DOHH2 (cell line): Measurements from ENCODE around the gene HRCT1.

ENCODE experiments used
- H3F3A ChIP-seq: fragments of 200-600 bp; sonication (generic), shearing (Covaris generic); 2 replicates; pipeline ENCODE4 v1.6.0; 2016; ENCODE audit warnings: antibody characterized with exemption, mild to moderate bottlenecking; ENCODE audit not compliant: control insufficient read depth, insufficient read depth
- H3K27ac ChIP-seq: fragments of 200-600 bp; sonication (generic); 2 replicates; pipeline ENCODE4 v1.5.1; 2014; ENCODE audit warnings: low read depth, mild to moderate bottlenecking, low read length, moderate library complexity
- H3K27me3 ChIP-seq: fragments of 200-600 bp; sonication (generic); 2 replicates; pipeline ENCODE4 v1.6.1; 2014; ENCODE audit warnings: mild to moderate bottlenecking, low read length, mixed read lengths; ENCODE audit not compliant: control insufficient read depth
- H3K36me3 ChIP-seq: fragments of 200-600 bp; sonication (generic); 2 replicates; pipeline ENCODE4 v1.6.1; 2014; ENCODE audit warnings: mild to moderate bottlenecking, low read length, moderate library complexity, mixed read lengths; ENCODE audit not compliant: control insufficient read depth
- H3K4me1 ChIP-seq: fragments of 200-600 bp; sonication (generic); 2 replicates; pipeline ENCODE4 v1.6.1; 2014; ENCODE audit warnings: mild to moderate bottlenecking, low read length, mixed read lengths; ENCODE audit not compliant: control insufficient read depth
- H3K4me2 ChIP-seq: fragments of 200-600 bp; sonication (generic); 2 replicates; pipeline ENCODE4 v1.6.0; 2014; ENCODE audit warnings: mild to moderate bottlenecking, low read length, moderate library complexity
- H3K4me3 ChIP-seq: fragments of 200-600 bp; sonication (generic); 2 replicates; pipeline ENCODE4 v1.5.1; 2014; ENCODE audit warnings: mild to moderate bottlenecking, low read length, mixed read lengths
- H3K79me2 ChIP-seq: fragments of 200-600 bp; sonication (generic); 2 replicates; pipeline ENCODE4 v1.6.1; 2014; ENCODE audit warnings: mild to moderate bottlenecking, low read length, mixed read lengths; ENCODE audit not compliant: control insufficient read depth
- H3K9me2 ChIP-seq: fragments of 200-600 bp; sonication (generic); replicated peaks from 2 replicates; pipeline ENCODE4 v1.6.1; 2014; ENCODE audit warnings: mild to moderate bottlenecking, low read length, mixed read lengths; ENCODE audit not compliant: control insufficient read depth
- H3K9me3 ChIP-seq: fragments of 200-600 bp; sonication (generic); 2 replicates; pipeline ENCODE4 v1.6.1; 2014; ENCODE audit warnings: antibody characterized with exemption, low read length, mixed read lengths; ENCODE audit not compliant: control insufficient read depth, insufficient read depth
- H4K20me1 ChIP-seq: fragments of 200-600 bp; sonication (generic); 2 replicates; pipeline ENCODE4 v1.6.0; 2014; ENCODE audit warnings: low read depth, mild to moderate bottlenecking, antibody characterized with exemption, low read length, moderate library complexity; ENCODE audit not compliant: control insufficient read depth, insufficient read depth
- CTCF ChIP-seq: fragments of 200-600 bp; sonication (generic); IDR thresholded peaks from one replicate; pipeline ENCODE4 v1.5.1; 2014; ENCODE audit warnings: antibody characterized with exemption, mild to moderate bottlenecking, low read depth, low read length; ENCODE audit not compliant: poor library complexity, severe bottlenecking
- EZH2phosphoT487 ChIP-seq: fragments of 200-600 bp; sonication (generic); IDR thresholded peaks from 2 replicates; pipeline ENCODE4 v1.6.1; 2017; ENCODE audit warnings: borderline replicate concordance, mild to moderate bottlenecking, antibody characterized with exemption, low read length, moderate library complexity, mixed read lengths

The HRCT1 gene

GRCh38 chr9:35861161-35861897, 44.7 kb upstream of the HRCT1 start:
- no peaks in the 10 kb centered on the region for H3K4me1 ChIP-seq
- no peaks in the 10 kb centered on the region for H3K79me2 ChIP-seq
- H3K27me3 ChIP-seq, result peaks cover 12% of the 10 kb centered on the region
- TF ChIP-seq EZH2phosphoT487, result no peak
- TF ChIP-seq CTCF, result no peak
- H3K9me2 ChIP-seq, result no peaks in the 10 kb centered on the region
- H3K4me3 ChIP-seq, result no peak overlapping the region
- no peaks in the 10 kb centered on the region for H3K36me3 ChIP-seq
- H3K9me3 ChIP-seq, result no peaks in the 10 kb centered on the region
- no peaks in the 10 kb centered on the region for H4K20me1 ChIP-seq
- H3K27ac ChIP-seq, result no peak overlapping the region
- no peak overlapping the region for H3K4me2 ChIP-seq
- no peaks in the 10 kb centered on the region for H3F3A ChIP-seq

GRCh38 chr9:35862328-35862727, 43.7 kb upstream of the HRCT1 start:
- no peaks in the 10 kb centered on the region for H3F3A ChIP-seq
- no peaks in the 10 kb centered on the region for H3K9me3 ChIP-seq
- H3K27ac ChIP-seq, result no peak overlapping the region
- H3K79me2 ChIP-seq, result no peaks in the 10 kb centered on the region
- no peaks in the 10 kb centered on the region for H3K9me2 ChIP-seq
- H3K4me2 ChIP-seq, result no peak overlapping the region
- TF ChIP-seq EZH2phosphoT487, result no peak
- no peak for TF ChIP-seq CTCF
- H3K36me3 ChIP-seq, result no peaks in the 10 kb centered on the region
- no peak overlapping the region for H3K4me3 ChIP-seq
- H3K27me3 ChIP-seq, result peaks cover 9% of the 10 kb centered on the region
- no peaks in the 10 kb centered on the region for H3K4me1 ChIP-seq
- no peaks in the 10 kb centered on the region for H4K20me1 ChIP-seq

GRCh38 chr9:35863583-35863982, 42.4 kb upstream of the HRCT1 start:
- no peaks in the 10 kb centered on the region for H3F3A ChIP-seq
- H4K20me1 ChIP-seq, result no peaks in the 10 kb centered on the region
- H3K4me2 ChIP-seq, result no peak overlapping the region
- no peak overlapping the region for H3K27ac ChIP-seq
- no peaks in the 10 kb centered on the region for H3K9me3 ChIP-seq
- H3K27me3 ChIP-seq, result peaks cover 9% of the 10 kb centered on the region
- H3K4me1 ChIP-seq, result no peaks in the 10 kb centered on the region
- no peaks in the 10 kb centered on the region for H3K79me2 ChIP-seq
- no peak for TF ChIP-seq EZH2phosphoT487
- TF ChIP-seq CTCF, result no peak
- H3K36me3 ChIP-seq, result no peaks in the 10 kb centered on the region
- H3K9me2 ChIP-seq, result no peaks in the 10 kb centered on the region
- no peak overlapping the region for H3K4me3 ChIP-seq
